ENCODE results near the gene ZNF212. TPM values are rescaled to one million over a fixed set of nuclear protein-coding genes. Genes with fewer than 3 reads are reported as not detected.

ZNF212 gene
- polyA plus RNA-seq, 1 experiment = 4.6 TPM

- H3K4me3 ChIP-seq (ENCODE audit: low read depth, low read length) = no peak overlapping the region
- ChIA-PET CTCF (no interaction called here), POLR2A (interaction anchor here (0.6 kb wide), 1 partner anchor 134 kb away, joined by 3 read pairs; no protein-coding TSS in a partner anchor)
- no peaks in the 10 kb centered on the region for H3K36me3 ChIP-seq (ENCODE audit: control insufficient read depth, insufficient read depth, low read length)
- H3K27me3 ChIP-seq (ENCODE audit: control insufficient read depth, insufficient read depth, low read length) = peaks cover 4% of the 10 kb centered on the region
- no peak for DNase-seq (ENCODE audit: low read depth)
- TF ChIP-seq, protein P1, sequence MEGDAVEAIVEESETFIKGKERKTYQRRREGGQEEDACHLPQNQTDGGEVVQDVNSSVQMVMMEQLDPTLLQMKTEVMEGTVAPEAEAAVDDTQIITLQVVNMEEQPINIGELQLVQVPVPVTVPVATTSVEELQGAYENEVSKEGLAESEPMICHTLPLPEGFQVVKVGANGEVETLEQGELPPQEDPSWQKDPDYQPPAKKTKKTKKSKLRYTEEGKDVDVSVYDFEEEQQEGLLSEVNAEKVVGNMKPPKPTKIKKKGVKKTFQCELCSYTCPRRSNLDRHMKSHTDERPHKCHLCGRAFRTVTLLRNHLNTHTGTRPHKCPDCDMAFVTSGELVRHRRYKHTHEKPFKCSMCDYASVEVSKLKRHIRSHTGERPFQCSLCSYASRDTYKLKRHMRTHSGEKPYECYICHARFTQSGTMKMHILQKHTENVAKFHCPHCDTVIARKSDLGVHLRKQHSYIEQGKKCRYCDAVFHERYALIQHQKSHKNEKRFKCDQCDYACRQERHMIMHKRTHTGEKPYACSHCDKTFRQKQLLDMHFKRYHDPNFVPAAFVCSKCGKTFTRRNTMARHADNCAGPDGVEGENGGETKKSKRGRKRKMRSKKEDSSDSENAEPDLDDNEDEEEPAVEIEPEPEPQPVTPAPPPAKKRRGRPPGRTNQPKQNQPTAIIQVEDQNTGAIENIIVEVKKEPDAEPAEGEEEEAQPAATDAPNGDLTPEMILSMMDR (IDR thresholded peaks at IDR 0.05; ENCODE audit: insufficient read depth, low read depth, low read length) = no peak
These were observed 62.8 kb downstream of the ZNF212 start for GRCh38 chr7:149302222-149302621.

- H3K4me3 ChIP-seq (ENCODE audit: low read depth, low read length) = no peak overlapping the region
- TF ChIP-seq, protein P1 (IDR thresholded peaks at IDR 0.05; ENCODE audit: insufficient read depth, low read depth, low read length) = no peak
- H3K27me3 ChIP-seq (ENCODE audit: control insufficient read depth, insufficient read depth, low read length) = peaks cover 4% of the 10 kb centered on the region
- POLR2A ChIA-PET = no interaction called here
- DNase-seq (ENCODE audit: low read depth) = no peak
- CTCF ChIA-PET = no interaction called here
- H3K36me3 ChIP-seq (ENCODE audit: control insufficient read depth, insufficient read depth, low read length) = no peaks in the 10 kb centered on the region
These were observed 63.4 kb downstream of the ZNF212 start for GRCh38 chr7:149302865-149303264.

DNA sequence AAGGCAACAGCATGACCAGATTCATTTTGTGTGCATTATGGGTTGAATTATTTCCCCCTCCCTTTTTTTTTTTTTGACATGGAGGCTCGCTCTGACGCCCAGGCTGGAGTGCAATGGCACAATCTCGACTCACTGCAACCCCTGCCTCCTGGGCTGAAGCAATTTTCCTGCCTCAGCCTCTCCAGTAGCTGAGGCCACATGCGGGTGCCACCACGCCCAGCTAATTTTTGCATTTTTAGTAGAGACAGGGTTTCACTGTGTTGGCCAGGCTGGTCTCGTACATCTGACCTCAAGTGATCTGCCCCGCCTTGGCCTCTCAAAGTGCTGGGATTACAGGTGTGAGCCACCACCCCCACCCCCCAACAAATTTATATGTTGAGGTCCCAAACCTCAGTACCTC lies 64.6 kb downstream of the ZNF212 start:
- DNase-seq (ENCODE audit: low read depth) = no peak
- POLR2A ChIA-PET = no interaction called here
- H3K27me3 ChIP-seq (ENCODE audit: control insufficient read depth, insufficient read depth, low read length) = peaks cover 4% of the 10 kb centered on the region
- no peaks in the 10 kb centered on the region for H3K36me3 ChIP-seq (ENCODE audit: control insufficient read depth, insufficient read depth, low read length)
- TF ChIP-seq, protein P1 (IDR thresholded peaks at IDR 0.05; ENCODE audit: insufficient read depth, low read depth, low read length) = no peak
- CTCF ChIA-PET = no interaction called here
- H3K4me3 ChIP-seq (ENCODE audit: low read depth, low read length) = no peak overlapping the region

Small RNA genes lying within 50 kb of the gene (small RNA-seq; reads per million reads assigned to genes)
- not detected for gene AC004890.1 (ENCODE audit: insufficient read length, low read depth, low replicate concordance)

Other genes starting within 250 kb of the ZNF212 start
- gene PDIA4, start 211.1 kb upstream of the ZNF212 start, polyA plus RNA-seq (2011; rRNA removed) = 173 and 204 TPM in 2 replicates
- 2.1 and 2.3 TPM in 2 replicates for gene ZNF786, start 148.9 kb upstream of the ZNF212 start, polyA plus RNA-seq (2011; rRNA removed)
- gene ZNF425, start 113.3 kb upstream of the ZNF212 start, polyA plus RNA-seq (2011; rRNA removed) = 1.8 and 2.0 TPM in 2 replicates
- 5.9 and 8.0 TPM in 2 replicates for gene ZNF398, start 92.2 kb upstream of the ZNF212 start, polyA plus RNA-seq (2011; rRNA removed)
- 11.6 and 15.2 TPM in 2 replicates for gene ZNF282, start 44.1 kb upstream of the ZNF212 start, polyA plus RNA-seq (2011; rRNA removed)
- 5.9 and 6.9 TPM in 2 replicates for gene ZNF783, start 22.5 kb downstream of the ZNF212 start, polyA plus RNA-seq (2011; rRNA removed)
- gene ZNF777, start 221.4 kb downstream of the ZNF212 start, polyA plus RNA-seq (2011; rRNA removed) = 3.8 and 4.4 TPM in 2 replicates